ENCODE results near the gene IFT80. TPM values are rescaled to one million over a fixed set of nuclear protein-coding genes. Genes with fewer than 3 reads are reported as not detected.

The IFT80 gene
- total RNA-seq, 4 donors from 2014 or later = 17.1 to 24.2 (median 22.6) TPM

DNA sequence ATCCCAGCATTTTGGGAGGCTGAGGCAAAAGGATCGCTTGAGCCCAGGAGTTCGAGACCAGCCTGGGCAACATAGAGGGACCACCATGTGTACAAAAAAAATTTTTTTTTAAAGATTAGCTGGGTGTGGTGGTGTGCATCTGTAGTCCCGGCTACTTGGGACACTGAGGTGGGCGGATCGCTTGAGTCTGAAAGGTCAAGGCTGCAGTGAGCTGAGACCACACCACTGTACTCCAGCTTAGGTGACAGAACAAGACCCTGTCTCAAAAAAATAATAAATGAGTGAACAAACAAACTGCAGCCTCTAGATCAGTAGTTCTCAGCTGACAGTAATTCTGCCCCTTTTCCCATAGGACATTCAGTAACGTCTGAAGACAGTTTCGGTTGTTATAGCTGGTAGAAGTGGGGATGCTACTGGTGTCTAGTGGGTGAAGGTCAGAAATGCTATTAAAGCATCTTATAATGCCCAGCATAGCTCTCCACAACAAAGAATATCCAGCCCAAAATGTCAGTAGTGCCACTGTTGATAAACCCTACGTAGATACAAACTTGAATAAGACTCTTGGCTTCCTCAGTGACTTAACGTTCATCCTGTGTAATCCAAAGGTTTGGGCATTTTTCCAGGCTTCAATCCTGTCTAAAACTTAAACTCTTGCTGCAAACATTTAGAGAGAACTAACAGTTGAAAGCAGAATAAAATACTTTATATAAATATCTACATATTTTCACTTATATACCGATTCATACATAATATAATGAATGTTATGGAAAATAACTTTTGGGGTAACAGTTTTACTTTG lies 11.0 kb upstream of the IFT80 start:
- TF ChIP-seq, protein P1, sequence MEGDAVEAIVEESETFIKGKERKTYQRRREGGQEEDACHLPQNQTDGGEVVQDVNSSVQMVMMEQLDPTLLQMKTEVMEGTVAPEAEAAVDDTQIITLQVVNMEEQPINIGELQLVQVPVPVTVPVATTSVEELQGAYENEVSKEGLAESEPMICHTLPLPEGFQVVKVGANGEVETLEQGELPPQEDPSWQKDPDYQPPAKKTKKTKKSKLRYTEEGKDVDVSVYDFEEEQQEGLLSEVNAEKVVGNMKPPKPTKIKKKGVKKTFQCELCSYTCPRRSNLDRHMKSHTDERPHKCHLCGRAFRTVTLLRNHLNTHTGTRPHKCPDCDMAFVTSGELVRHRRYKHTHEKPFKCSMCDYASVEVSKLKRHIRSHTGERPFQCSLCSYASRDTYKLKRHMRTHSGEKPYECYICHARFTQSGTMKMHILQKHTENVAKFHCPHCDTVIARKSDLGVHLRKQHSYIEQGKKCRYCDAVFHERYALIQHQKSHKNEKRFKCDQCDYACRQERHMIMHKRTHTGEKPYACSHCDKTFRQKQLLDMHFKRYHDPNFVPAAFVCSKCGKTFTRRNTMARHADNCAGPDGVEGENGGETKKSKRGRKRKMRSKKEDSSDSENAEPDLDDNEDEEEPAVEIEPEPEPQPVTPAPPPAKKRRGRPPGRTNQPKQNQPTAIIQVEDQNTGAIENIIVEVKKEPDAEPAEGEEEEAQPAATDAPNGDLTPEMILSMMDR (IDR thresholded peaks at IDR 0.05; ENCODE audit: low read depth) = no peak

DNA sequence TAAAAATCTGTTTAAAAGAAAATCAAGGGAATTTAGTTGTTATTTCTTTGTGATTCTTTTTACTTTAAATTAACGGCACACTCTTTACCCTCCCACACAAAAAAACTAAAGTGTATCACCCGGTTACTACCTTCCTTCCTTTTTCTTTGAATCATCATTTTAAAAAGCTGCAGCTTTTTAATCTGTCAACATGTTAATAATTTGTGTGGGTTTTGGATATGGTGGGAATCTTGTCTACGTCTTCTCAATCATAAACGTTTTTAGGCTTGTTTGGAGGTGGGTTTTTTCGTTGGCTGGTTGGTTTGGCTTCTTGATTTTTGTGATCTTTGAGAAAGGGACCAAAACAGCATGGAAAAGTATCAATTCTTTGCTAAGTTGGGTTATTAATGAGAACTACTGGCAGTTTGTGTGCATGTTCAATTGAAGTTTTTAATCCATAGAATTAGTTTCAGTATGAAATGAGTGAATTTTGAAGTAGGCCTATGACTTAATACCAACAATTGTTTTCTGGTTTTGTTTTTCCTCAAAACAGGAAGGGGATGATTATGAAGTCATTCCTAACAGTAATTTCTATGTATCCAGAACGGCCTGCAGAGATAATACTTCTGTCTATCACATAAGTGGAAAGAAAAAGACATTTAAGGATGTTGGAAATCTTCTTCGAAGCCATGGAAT lies 4.9 kb upstream of the IFT80 start:
- TF ChIP-seq, protein P1 (IDR thresholded peaks at IDR 0.05; ENCODE audit: low read depth) = no peak

DNA sequence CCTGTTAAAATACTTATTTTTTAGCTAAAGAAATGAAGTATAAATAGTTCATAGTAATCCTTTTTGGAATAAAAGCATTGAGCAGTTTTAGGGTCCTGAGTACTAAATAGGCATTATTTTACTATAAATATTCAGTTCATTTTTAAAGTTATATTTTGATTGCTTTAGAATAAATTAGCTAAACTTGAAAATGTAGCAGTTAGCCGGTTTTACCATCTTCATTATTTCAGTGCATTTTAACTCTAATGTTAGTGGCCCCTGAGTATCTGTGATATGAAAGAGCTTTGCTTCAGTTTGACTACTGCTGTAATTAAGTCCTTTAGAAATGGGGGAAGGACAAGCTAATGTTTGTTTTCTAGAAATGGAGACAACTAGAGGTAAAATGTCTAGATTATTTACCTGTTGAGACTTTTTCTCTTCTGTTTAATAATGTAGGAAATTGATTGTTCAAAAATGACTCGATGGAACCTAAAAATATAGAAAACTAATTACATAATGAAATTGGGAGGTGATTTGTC lies 4.1 kb upstream of the IFT80 start:
- TF ChIP-seq, protein P1 (IDR thresholded peaks at IDR 0.05; ENCODE audit: low read depth) = no peak

DNA sequence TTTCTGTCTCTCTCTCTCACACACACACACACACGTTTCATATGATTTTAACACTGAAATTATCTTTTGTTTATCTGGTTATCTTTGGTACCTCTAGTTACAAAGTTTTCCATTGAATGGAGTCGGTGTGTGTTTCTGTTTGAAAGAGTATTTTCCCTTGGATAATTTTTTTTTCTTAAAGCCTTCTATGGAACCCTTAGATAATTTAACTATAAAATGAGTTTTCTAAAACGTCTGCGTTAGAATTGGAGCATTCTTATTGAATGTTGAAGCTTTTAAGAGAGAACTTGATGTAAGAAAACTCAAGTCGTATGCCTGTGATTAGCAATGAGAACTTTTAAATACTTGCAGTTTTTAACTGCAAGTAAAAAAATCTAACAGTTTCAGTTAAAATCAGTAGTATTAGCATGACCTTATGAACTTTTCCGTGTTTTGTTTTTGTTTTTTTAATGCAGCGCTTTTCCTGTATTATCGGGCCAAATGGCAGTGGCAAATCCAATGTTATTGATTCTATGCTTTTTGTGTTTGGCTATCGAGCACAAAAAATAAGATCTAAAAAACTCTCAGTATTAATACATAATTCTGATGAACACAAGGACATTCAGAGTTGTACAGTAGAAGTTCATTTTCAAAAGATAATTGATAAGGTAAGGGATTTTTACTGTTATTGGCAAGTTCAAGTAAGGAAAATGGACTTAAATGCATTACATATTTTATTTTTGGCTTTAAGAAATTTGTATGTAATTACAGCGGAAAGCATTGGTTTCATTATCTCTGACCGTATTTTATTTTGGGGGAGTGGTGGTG lies 3.4 kb upstream of the IFT80 start:
- TF ChIP-seq, protein P1 (IDR thresholded peaks at IDR 0.05; ENCODE audit: low read depth) = no peak

DNA sequence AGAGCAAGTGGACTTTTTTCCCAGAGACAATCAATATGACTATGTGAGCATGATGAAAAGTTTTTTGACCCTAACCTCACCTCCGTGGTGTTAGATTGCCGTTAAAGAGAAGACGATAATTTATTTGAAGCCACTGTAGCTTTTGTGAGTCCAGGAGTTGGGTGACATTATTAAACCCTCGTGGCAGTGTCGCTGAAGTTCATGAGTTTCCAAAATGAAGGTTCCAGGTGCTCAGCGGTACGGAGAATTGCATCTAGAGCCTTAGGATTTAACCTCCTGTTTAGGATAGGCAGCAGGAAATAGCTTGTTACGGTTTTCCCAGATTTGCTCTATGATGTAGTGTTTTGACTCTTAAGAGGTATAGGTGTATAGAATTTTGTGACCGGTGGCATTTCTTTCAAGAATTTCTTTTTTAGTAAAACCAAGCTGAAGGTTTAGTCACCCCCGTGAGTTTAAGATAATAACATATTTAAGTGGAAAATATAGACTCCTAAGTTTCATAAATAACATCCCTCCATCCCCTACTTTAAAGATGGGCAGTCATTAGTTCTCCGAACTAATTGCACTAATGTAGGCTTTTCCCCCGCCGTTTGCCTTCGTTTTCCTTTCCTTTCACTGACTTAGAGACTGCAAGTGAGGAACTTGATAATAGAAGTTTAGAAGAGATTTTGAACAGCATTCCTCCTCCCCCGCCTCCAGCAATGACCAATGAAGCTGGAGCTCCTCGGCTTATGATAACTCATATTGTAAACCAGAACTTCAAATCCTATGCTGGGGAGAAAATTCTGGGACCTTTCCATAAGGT lies 2.5 kb upstream of the IFT80 start:
- TF ChIP-seq, protein P1 (IDR thresholded peaks at IDR 0.05; ENCODE audit: low read depth) = no peak

DNA sequence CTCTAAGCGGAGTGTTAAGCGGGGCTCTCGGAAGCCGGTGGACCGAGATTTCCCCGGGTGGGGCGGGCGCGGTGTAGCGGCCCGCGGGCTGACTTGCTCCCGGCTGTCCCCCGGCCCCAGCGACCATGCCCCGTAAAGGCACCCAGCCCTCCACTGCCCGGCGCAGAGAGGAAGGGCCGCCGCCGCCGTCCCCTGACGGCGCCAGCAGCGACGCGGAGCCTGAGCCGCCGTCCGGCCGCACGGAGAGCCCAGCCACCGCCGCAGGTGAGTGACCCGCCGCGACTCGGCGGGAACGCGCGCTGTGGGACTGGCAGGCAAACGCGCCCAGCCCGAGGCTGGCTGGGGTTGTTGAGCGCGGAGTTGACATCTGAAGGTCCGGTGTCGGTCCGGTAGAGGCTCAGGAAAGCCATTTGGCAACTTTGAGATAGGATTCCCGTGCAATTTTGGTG lies 1.7 kb upstream of the IFT80 start:
- TF ChIP-seq, protein P1 (IDR thresholded peaks at IDR 0.05; ENCODE audit: low read depth) = no peak
